ENCODE results near the gene UBR4. TPM values are rescaled to one million over a fixed set of nuclear protein-coding genes. Genes with fewer than 3 reads are reported as not detected.

UBR4 gene
- total RNA-seq, 1 experiment from 2014 or later: 126 TPM

- DNase-seq (ENCODE audit: low read depth, low spot score) (no peak), ATAC-seq (peak; percentile 64)
- BruUV-seq (replicated peaks): no TSS peak
- peaks cover 4% of the 10 kb centered on the region; the same call in 1 of the 2 replicates for H3K4me1 ChIP-seq (ENCODE audit: control insufficient read depth, insufficient read depth, low read length)
- H3K4me3 ChIP-seq (ENCODE audit: low read depth in 2 of 2, low read length in 2 of 2): no peak overlapping the region
- H3K27ac ChIP-seq (ENCODE audit: low read length): no peak overlapping the region
- ChIA-PET CTCF (no interaction called here), POLR2A (no interaction called here)
- no peaks in the 10 kb centered on the region for H3K9me3 ChIP-seq (ENCODE audit: control insufficient read depth, insufficient read depth, low read depth, low read length)
- TF ChIP-seq TCF7L2 (IDR thresholded peaks at IDR 0.05; ENCODE audit: low read depth, low read length) (no peak), POLR2AphosphoS5 (IDR thresholded peaks at IDR 0.05; ENCODE audit: low read depth, low read length) (no peak), SIN3A (IDR thresholded peaks at IDR 0.05; ENCODE audit: borderline replicate concordance, insufficient read depth, low read depth, low read length) (no peak)
- TF ChIP-seq, protein P1, sequence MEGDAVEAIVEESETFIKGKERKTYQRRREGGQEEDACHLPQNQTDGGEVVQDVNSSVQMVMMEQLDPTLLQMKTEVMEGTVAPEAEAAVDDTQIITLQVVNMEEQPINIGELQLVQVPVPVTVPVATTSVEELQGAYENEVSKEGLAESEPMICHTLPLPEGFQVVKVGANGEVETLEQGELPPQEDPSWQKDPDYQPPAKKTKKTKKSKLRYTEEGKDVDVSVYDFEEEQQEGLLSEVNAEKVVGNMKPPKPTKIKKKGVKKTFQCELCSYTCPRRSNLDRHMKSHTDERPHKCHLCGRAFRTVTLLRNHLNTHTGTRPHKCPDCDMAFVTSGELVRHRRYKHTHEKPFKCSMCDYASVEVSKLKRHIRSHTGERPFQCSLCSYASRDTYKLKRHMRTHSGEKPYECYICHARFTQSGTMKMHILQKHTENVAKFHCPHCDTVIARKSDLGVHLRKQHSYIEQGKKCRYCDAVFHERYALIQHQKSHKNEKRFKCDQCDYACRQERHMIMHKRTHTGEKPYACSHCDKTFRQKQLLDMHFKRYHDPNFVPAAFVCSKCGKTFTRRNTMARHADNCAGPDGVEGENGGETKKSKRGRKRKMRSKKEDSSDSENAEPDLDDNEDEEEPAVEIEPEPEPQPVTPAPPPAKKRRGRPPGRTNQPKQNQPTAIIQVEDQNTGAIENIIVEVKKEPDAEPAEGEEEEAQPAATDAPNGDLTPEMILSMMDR (IDR thresholded peaks at IDR 0.05): no peak
- TF ChIP-seq, protein P2, sequence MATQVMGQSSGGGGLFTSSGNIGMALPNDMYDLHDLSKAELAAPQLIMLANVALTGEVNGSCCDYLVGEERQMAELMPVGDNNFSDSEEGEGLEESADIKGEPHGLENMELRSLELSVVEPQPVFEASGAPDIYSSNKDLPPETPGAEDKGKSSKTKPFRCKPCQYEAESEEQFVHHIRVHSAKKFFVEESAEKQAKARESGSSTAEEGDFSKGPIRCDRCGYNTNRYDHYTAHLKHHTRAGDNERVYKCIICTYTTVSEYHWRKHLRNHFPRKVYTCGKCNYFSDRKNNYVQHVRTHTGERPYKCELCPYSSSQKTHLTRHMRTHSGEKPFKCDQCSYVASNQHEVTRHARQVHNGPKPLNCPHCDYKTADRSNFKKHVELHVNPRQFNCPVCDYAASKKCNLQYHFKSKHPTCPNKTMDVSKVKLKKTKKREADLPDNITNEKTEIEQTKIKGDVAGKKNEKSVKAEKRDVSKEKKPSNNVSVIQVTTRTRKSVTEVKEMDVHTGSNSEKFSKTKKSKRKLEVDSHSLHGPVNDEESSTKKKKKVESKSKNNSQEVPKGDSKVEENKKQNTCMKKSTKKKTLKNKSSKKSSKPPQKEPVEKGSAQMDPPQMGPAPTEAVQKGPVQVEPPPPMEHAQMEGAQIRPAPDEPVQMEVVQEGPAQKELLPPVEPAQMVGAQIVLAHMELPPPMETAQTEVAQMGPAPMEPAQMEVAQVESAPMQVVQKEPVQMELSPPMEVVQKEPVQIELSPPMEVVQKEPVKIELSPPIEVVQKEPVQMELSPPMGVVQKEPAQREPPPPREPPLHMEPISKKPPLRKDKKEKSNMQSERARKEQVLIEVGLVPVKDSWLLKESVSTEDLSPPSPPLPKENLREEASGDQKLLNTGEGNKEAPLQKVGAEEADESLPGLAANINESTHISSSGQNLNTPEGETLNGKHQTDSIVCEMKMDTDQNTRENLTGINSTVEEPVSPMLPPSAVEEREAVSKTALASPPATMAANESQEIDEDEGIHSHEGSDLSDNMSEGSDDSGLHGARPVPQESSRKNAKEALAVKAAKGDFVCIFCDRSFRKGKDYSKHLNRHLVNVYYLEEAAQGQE (IDR thresholded peaks at IDR 0.05; ENCODE audit: insufficient read depth in 1 of 2, low read depth in 2 of 2, low read length in 1 of 2): no peak
- H3K36me3 ChIP-seq (ENCODE audit: control insufficient read depth, insufficient read depth, low read length): peaks cover 84% of the 10 kb centered on the region
- no peaks in the 10 kb centered on the region for H3K27me3 ChIP-seq (ENCODE audit: control insufficient read depth, insufficient read depth, low read length)
- in situ Hi-C loops (cut with HindIII; ENCODE audit: low pct_unique_long_range_greater_than_20kb, low sequenced_read_pairs) (no loop called here), intact Hi-C loops (cut with micrococcal nuclease; ENCODE audit: unreplicated experiment) (no loop called here)
These were observed 53.4 kb downstream of the UBR4 start for GRCh38 chr1:19156676-19157075.

- DNase-seq (ENCODE audit: low read depth, low spot score) (no peak), ATAC-seq (no peak)
- in situ Hi-C loops (cut with HindIII; ENCODE audit: low pct_unique_long_range_greater_than_20kb, low sequenced_read_pairs): no loop called here
- Histone ChIP-seq H3K4me1 (ENCODE audit: control insufficient read depth, insufficient read depth, low read length) (peaks cover 4% of the 10 kb centered on the region; the same call in 1 of the 2 replicates), H3K27me3 (ENCODE audit: control insufficient read depth, insufficient read depth, low read length) (no peaks in the 10 kb centered on the region), H3K9me3 (ENCODE audit: control insufficient read depth, insufficient read depth, low read depth, low read length) (no peaks in the 10 kb centered on the region), H3K36me3 (ENCODE audit: control insufficient read depth, insufficient read depth, low read length) (peaks cover 75% of the 10 kb centered on the region), H3K4me3 (ENCODE audit: low read depth in 2 of 2, low read length in 2 of 2) (no peak overlapping the region), H3K27ac (ENCODE audit: low read length) (no peak overlapping the region)
- ChIA-PET POLR2A (no interaction called here), CTCF (no interaction called here)
- intact Hi-C loops (cut with micrococcal nuclease; ENCODE audit: unreplicated experiment): no loop called here
- BruUV-seq (replicated peaks): no TSS peak
- no peak for TF ChIP-seq TCF7L2 (IDR thresholded peaks at IDR 0.05; ENCODE audit: low read depth, low read length)
- TF ChIP-seq, protein P2 (IDR thresholded peaks at IDR 0.05; ENCODE audit: insufficient read depth in 1 of 2, low read depth in 2 of 2, low read length in 1 of 2): no peak
- no peak for TF ChIP-seq SIN3A (IDR thresholded peaks at IDR 0.05; ENCODE audit: borderline replicate concordance, insufficient read depth, low read depth, low read length)
- no peak for TF ChIP-seq POLR2AphosphoS5 (IDR thresholded peaks at IDR 0.05; ENCODE audit: low read depth, low read length)
- TF ChIP-seq, protein P1 (IDR thresholded peaks at IDR 0.05): no peak
These were observed 55.2 kb downstream of the UBR4 start for GRCh38 chr1:19154876-19155275.

Data from Panc1 (cell line).